T-cell (primary cell): ENCODE measurements around the gene CYP2B6. TPM values are rescaled to one million over a fixed set of nuclear protein-coding genes. Genes with fewer than 3 reads are reported as not detected.
"Not testable (repeated sequence)": the region's sequence is repeated elsewhere in the genome, so short reads cannot be mapped to it uniquely, and the experiment has no call there.

Experiments
- ATAC-seq, 4 experiments: fragments of 200-7000 bp in 3 of 4; fragments of 150-1000 bp in 1 of 4; cut with Tn5 transposase; replicated peaks in 1 of 4; 1 replicate in 3 of 4; 2 replicates in 1 of 4; pipeline ENCODE4 v1.10.0; 2021; ENCODE audit warnings: moderate library complexity in 3 of 4, mild to moderate bottlenecking in 2 of 4, moderate number of reproducible peaks in 1 of 4
- CTCF ChIA-PET, 2 donors: fragments of 300-600 bp; sonication (Branson Sonifier 250); formaldehyde crosslinking; loops; one replicate each; lab custom pipeline; 2022; ENCODE audit warnings: antibody characterized with exemption in 2 of 2; lab: Charles Lee
- POLR2A ChIA-PET, 2 donors: fragments of 300-600 bp; sonication (Branson Sonifier 250); formaldehyde crosslinking; loops; one replicate each; lab custom pipeline; 2022; ENCODE audit warnings: antibody characterized with exemption in 2 of 2; lab: Charles Lee
- DNase-seq, 35 experiments: peaks; one replicate each; pipeline versions ENCODE4 v3.0.0 to v3.0.0-alpha.2; 2013 to 2023
- H3K27ac ChIP-seq: one replicate; pipeline ENCODE4 v1.5.1; 2013; ENCODE audit warnings: low read length
- H3K27me3 ChIP-seq, 2 experiments: replicated peaks in 1 of 2; 1 replicate in 1 of 2; 2 replicates in 1 of 2; pipeline versions ENCODE4 v1.6.1 to v1.7.0; 2013; ENCODE audit warnings: low read length in 1 of 2, mixed read lengths in 1 of 2; ENCODE audit not compliant: control insufficient read depth in 2 of 2, insufficient read depth in 2 of 2; ENCODE audit errors: extremely low read depth in 1 of 2
- H3K36me3 ChIP-seq, 2 donors: 1 replicate in 1 of 2; 2 replicates in 1 of 2; pipeline versions ENCODE4 v1.6.1 to v1.7.0; 2013; ENCODE audit warnings: low read length in 1 of 2; ENCODE audit not compliant: control insufficient read depth in 2 of 2, insufficient read depth in 1 of 2; ENCODE audit errors: extremely low read depth in 1 of 2
- H3K4me1 ChIP-seq, 2 experiments: 1 replicate in 1 of 2; 2 replicates in 1 of 2; pipeline versions ENCODE4 v1.6.1 to v1.7.0; 2013; ENCODE audit warnings: low read length in 2 of 2, mixed read lengths in 1 of 2; ENCODE audit not compliant: insufficient read depth in 2 of 2, control insufficient read depth in 1 of 2; ENCODE audit errors: extremely low read depth in 1 of 2
- H3K4me3 ChIP-seq, 2 donors: 1 replicate in 1 of 2; 2 replicates in 1 of 2; pipeline versions ENCODE4 v1.5.1 to v1.7.0; 2013; ENCODE audit warnings: mild to moderate bottlenecking in 2 of 2, low read length in 1 of 2, moderate library complexity in 1 of 2; ENCODE audit not compliant: control insufficient read depth in 1 of 2; ENCODE audit errors: extremely low read depth in 1 of 2
- H3K9me3 ChIP-seq: 2 replicates; pipeline ENCODE4 v1.7.0; 2013
- H3K27ac Mint-ChIP-seq, 2 donors: one replicate each; pipeline ENCODE4 v1.8.0; 2020 to 2021; ENCODE audit warnings: mild to moderate bottlenecking in 2 of 2, mixed read lengths in 2 of 2
- H3K27me3 Mint-ChIP-seq, 2 donors: one replicate each; pipeline ENCODE4 v1.8.0; 2021 to 2022; ENCODE audit warnings: mixed read lengths in 2 of 2
- H3K36me3 Mint-ChIP-seq: one replicate; pipeline ENCODE4 v1.8.0; 2021; ENCODE audit warnings: mixed read lengths
- H3K4me1 Mint-ChIP-seq, 3 donors: one replicate each; pipeline ENCODE4 v1.8.0; 2020 to 2022; ENCODE audit warnings: mixed read lengths in 3 of 3, mild to moderate bottlenecking in 1 of 3
- H3K4me3 Mint-ChIP-seq, 3 donors: one replicate each; pipeline ENCODE4 v1.8.0; 2020 to 2022; ENCODE audit warnings: mild to moderate bottlenecking in 3 of 3, mixed read lengths in 3 of 3, moderate library complexity in 3 of 3
- H3K9me3 Mint-ChIP-seq, 3 donors: one replicate each; pipeline ENCODE4 v1.8.0; 2020 to 2022; ENCODE audit warnings: mixed read lengths in 3 of 3
- WGBS: methylation state at CpG from one replicate; pipeline ENCODE4 v1.1.5; 2013; ENCODE audit warnings: missing lambda C conversion rate; ENCODE audit not compliant: insufficient coverage; 5-methylcytosine and 5-hydroxymethylcytosine counted together
- total RNA-seq, 35 experiments: library from RNA in 6 of 35; stranded (reverse) in 6 of 35; fragments of 120-200 nt in 1 of 35; gene quantifications; one replicate each; pipeline versions ENCODE4 v1.2.1 to v1.2.4 and lab custom pipeline; 2013 to 2026

The CYP2B6 gene
- total RNA-seq, 5 donors from 2014 or later (not counting 1 experiment from before 2014, with no cell fraction given): 0.20 to 0.61 (median 0.38) TPM; not detected in 2

GRCh38 chr19:41031916-41032315 lies 40.8 kb downstream of the CYP2B6 start:
- Histone ChIP-seq H3K4me1 (peaks cover 0 to 5% of the 10 kb centered on the region in 2 experiments), H3K27me3 (peaks cover 0 to 21% of the 10 kb centered on the region in 2 experiments), H3K9me3 (no peaks in the 10 kb centered on the region), H3K27ac (no peak overlapping the region), H3K4me3 (no peak overlapping the region), H3K36me3 (no peaks in the 10 kb centered on the region)
- H3K9me3 Mint-ChIP-seq: peaks cover 0 to 17% (median 7%) of the 10 kb centered on the region in 3 donors
- no peak for ATAC-seq
- peaks cover 16 to 26% of the 10 kb centered on the region in 2 donors for H3K27me3 Mint-ChIP-seq
- ChIA-PET POLR2A (no interaction called here), CTCF (interaction anchor here in 1 of 2 donors (0.7 kb wide), 1 partner anchor 9 kb away, joined by 3 read pairs; no protein-coding TSS in a partner anchor)
- H3K4me1 Mint-ChIP-seq: peaks cover 5 to 17% (median 17%) of the 10 kb centered on the region in 3 donors
- 62% methylated on average over 2 of the region's 2 CpGs for WGBS
- no peak for DNase-seq
- H3K27ac Mint-ChIP-seq: no peak overlapping the region
- no peak overlapping the region for H3K4me3 Mint-ChIP-seq
- peaks cover 5% of the 10 kb centered on the region for H3K36me3 Mint-ChIP-seq

GRCh38 chr19:41033324-41033723 lies 42.2 kb downstream of the CYP2B6 start:
- H3K4me3 ChIP-seq, H3K27me3 ChIP-seq, POLR2A ChIA-PET, H3K27ac Mint-ChIP-seq, ATAC-seq, H3K36me3 ChIP-seq, H3K36me3 Mint-ChIP-seq, H3K27ac ChIP-seq, H3K9me3 ChIP-seq, H3K4me1 ChIP-seq, CTCF ChIA-PET, H3K4me3 Mint-ChIP-seq: not testable (repeated sequence)
- Mint-ChIP-seq H3K4me1 (peaks cover 5 to 17% (median 17%) of the 10 kb centered on the region in 3 donors), H3K27me3 (peaks cover 13 to 26% of the 10 kb centered on the region in 2 donors), H3K9me3 (peaks cover 0 to 17% (median 7%) of the 10 kb centered on the region in 3 donors)
- 91% methylated on average over 3 of the region's 7 CpGs for WGBS
- peak in 4 of 35 experiments; percentile 2 to 27 (median 7) for DNase-seq

GRCh38 chr19:41039806-41040205 lies 48.7 kb downstream of the CYP2B6 start:
- no peak overlapping the region for H3K4me3 Mint-ChIP-seq
- H3K9me3 Mint-ChIP-seq: peaks cover 0 to 6% (median 0%) of the 10 kb centered on the region in 3 donors
- H3K4me1 Mint-ChIP-seq: no peaks in the 10 kb centered on the region
- H3K27me3 ChIP-seq: no peaks in the 10 kb centered on the region
- ChIA-PET POLR2A (no interaction called here), CTCF (no interaction called here)
- no peaks in the 10 kb centered on the region for H3K36me3 ChIP-seq
- H3K27ac Mint-ChIP-seq: no peak overlapping the region
- H3K27me3 Mint-ChIP-seq: peaks cover 4 to 8% of the 10 kb centered on the region in 2 donors
- no peaks in the 10 kb centered on the region for H3K36me3 Mint-ChIP-seq
- no peak overlapping the region for H3K27ac ChIP-seq
- no peaks in the 10 kb centered on the region for H3K4me1 ChIP-seq
- ATAC-seq (no peak), DNase-seq (no peak)
- WGBS: no CpG with 5 or more reads among the region's 1 CpG
- no peaks in the 10 kb centered on the region for H3K9me3 ChIP-seq
- no peak overlapping the region for H3K4me3 ChIP-seq

- ATAC-seq, H3K4me1 Mint-ChIP-seq, H3K9me3 Mint-ChIP-seq, H3K4me1 ChIP-seq, H3K36me3 Mint-ChIP-seq, H3K27ac ChIP-seq, H3K36me3 ChIP-seq, POLR2A ChIA-PET, H3K9me3 ChIP-seq, H3K27ac Mint-ChIP-seq, DNase-seq, H3K4me3 Mint-ChIP-seq, CTCF ChIA-PET, H3K4me3 ChIP-seq: not testable (repeated sequence)
- no CpG with 5 or more reads among the region's 1 CpG for WGBS
- H3K27me3 ChIP-seq: peaks cover 3 to 15% of the 10 kb centered on the region in 2 experiments
- H3K27me3 Mint-ChIP-seq: peaks cover 18 to 24% of the 10 kb centered on the region in 2 donors
Measured at GRCh38 chr19:41045095-41045494, 54.0 kb downstream of the CYP2B6 start.

GRCh38 chr19:41050426-41050825 lies 59.3 kb downstream of the CYP2B6 start:
- Histone ChIP-seq H3K27me3 (peaks cover 3 to 29% of the 10 kb centered on the region in 2 experiments), H3K27ac (no peak overlapping the region), H3K9me3 (no peaks in the 10 kb centered on the region), H3K4me1 (no peaks in the 10 kb centered on the region), H3K4me3 (no peak overlapping the region), H3K36me3 (no peaks in the 10 kb centered on the region)
- 68% methylated on average over 12 of the region's 13 CpGs for WGBS
- ATAC-seq: no peak
- H3K4me1 Mint-ChIP-seq: no peaks in the 10 kb centered on the region
- no peaks in the 10 kb centered on the region for H3K36me3 Mint-ChIP-seq
- no peak for DNase-seq
- POLR2A ChIA-PET: no interaction called here
- no peak overlapping the region for H3K27ac Mint-ChIP-seq
- peaks cover 35 to 39% of the 10 kb centered on the region in 2 donors for H3K27me3 Mint-ChIP-seq
- H3K4me3 Mint-ChIP-seq: no peak overlapping the region
- CTCF ChIA-PET: no interaction called here
- no peaks in the 10 kb centered on the region for H3K9me3 Mint-ChIP-seq

GRCh38 chr19:41052162-41052561 lies 61.1 kb downstream of the CYP2B6 start:
- CTCF ChIA-PET, DNase-seq, H3K27ac Mint-ChIP-seq: not testable (repeated sequence)

More at GRCh38 chr19:41052162-41052561, 61.1 kb downstream of the CYP2B6 start:
- H3K9me3 Mint-ChIP-seq, ATAC-seq, H3K36me3 Mint-ChIP-seq, H3K9me3 ChIP-seq, H3K27ac ChIP-seq, H3K4me3 Mint-ChIP-seq, POLR2A ChIA-PET, H3K4me1 Mint-ChIP-seq, H3K4me1 ChIP-seq, H3K4me3 ChIP-seq, H3K36me3 ChIP-seq: not testable (repeated sequence)
- WGBS: 85% methylated on average over 7 of the region's 7 CpGs
- peaks cover 0 to 32% of the 10 kb centered on the region in 2 experiments for H3K27me3 ChIP-seq
- peaks cover 40 to 44% of the 10 kb centered on the region in 2 donors for H3K27me3 Mint-ChIP-seq
